Astrocyte (in vitro differentiated cells and primary cell): Measurements from ENCODE around the gene C1orf21.

Experiments used
- EZH2 ChIP-seq: IDR thresholded peaks from 2 replicates; pipeline ENCODE4 v1.6.1; 2012; ENCODE audit warnings: mild to moderate bottlenecking, low read length, inconsistent platforms; ENCODE audit not compliant: insufficient read depth
- TF ChIP-seq, protein P1 (sequence below): IDR thresholded peaks from 2 replicates; pipeline ENCODE4 v1.5.1; 2011; ENCODE audit warnings: low read depth, mild to moderate bottlenecking, inconsistent platforms, low read length, moderate library complexity; ENCODE audit not compliant: insufficient read depth

DNA sequence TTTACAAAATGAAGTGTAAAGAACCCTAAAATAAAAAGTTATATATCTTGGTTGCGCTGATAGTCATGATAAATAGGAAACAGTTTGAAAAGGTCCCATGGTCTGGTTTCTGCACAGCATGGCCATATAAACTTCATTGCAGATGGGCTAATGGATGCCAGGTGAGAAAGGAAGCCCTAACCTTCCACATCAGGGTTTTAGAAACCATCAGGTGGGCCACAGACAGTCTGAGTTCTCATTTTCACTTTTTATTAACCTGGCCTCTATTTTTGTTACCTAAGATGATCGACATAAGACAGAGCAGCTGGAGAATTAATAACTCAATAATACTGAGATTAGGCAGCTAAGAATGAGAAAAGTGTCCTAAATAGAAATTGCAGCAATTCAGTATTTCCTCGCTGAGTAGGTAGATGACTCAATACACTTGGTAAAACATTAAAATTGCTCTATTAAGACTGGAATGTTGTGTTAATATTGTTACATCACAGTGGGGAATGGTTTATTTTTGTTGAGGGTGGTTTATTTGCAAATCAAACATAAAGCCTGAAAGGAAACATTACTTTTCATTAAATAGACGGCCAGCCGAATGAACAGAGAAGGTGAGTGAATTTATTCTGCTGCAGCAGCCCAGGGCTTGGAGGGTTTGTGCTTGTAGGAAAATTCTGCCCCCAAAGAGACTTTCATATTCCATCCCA lies 21.1 kb downstream of the C1orf21 start:
- TF ChIP-seq, protein P1, sequence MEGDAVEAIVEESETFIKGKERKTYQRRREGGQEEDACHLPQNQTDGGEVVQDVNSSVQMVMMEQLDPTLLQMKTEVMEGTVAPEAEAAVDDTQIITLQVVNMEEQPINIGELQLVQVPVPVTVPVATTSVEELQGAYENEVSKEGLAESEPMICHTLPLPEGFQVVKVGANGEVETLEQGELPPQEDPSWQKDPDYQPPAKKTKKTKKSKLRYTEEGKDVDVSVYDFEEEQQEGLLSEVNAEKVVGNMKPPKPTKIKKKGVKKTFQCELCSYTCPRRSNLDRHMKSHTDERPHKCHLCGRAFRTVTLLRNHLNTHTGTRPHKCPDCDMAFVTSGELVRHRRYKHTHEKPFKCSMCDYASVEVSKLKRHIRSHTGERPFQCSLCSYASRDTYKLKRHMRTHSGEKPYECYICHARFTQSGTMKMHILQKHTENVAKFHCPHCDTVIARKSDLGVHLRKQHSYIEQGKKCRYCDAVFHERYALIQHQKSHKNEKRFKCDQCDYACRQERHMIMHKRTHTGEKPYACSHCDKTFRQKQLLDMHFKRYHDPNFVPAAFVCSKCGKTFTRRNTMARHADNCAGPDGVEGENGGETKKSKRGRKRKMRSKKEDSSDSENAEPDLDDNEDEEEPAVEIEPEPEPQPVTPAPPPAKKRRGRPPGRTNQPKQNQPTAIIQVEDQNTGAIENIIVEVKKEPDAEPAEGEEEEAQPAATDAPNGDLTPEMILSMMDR = no peak
- no peak for TF ChIP-seq EZH2
